IPS-18a (cell line): Measurements from ENCODE around the gene MMADHC.

ENCODE experiments used
- H3K27ac ChIP-seq: one replicate; pipeline ENCODE4 v1.5.1; 2013; ENCODE audit warnings: low read length
- H3K27me3 ChIP-seq: one replicate; pipeline ENCODE4 v1.6.1; 2013; ENCODE audit warnings: mild to moderate bottlenecking, low read length; ENCODE audit not compliant: control insufficient read depth, insufficient read depth
- H3K36me3 ChIP-seq: one replicate; pipeline ENCODE4 v1.6.1; 2013; ENCODE audit warnings: low read depth, low read length; ENCODE audit not compliant: control insufficient read depth
- H3K4me1 ChIP-seq: one replicate; pipeline ENCODE4 v1.6.1; 2013; ENCODE audit warnings: low read depth, low read length; ENCODE audit not compliant: control insufficient read depth
- H3K4me3 ChIP-seq: one replicate; pipeline ENCODE4 v1.5.1; 2013; ENCODE audit warnings: low read length
- H3K9ac ChIP-seq: one replicate; pipeline ENCODE4 v1.6.1; 2013; ENCODE audit warnings: mild to moderate bottlenecking, low read length, moderate library complexity
- H3K9me3 ChIP-seq: one replicate; pipeline ENCODE4 v1.6.1; 2013; ENCODE audit warnings: low read depth, low read length; ENCODE audit not compliant: control insufficient read depth

MMADHC gene

GRCh38 chr2:149540138-149540537 lies 47.4 kb downstream of the MMADHC start:
- H3K27ac ChIP-seq = no peak overlapping the region
- H3K9ac ChIP-seq = no peak overlapping the region
- no peaks in the 10 kb centered on the region for H3K27me3 ChIP-seq
- H3K9me3 ChIP-seq = no peaks in the 10 kb centered on the region
- no peak overlapping the region for H3K4me3 ChIP-seq
- H3K4me1 ChIP-seq = no peaks in the 10 kb centered on the region
- no peaks in the 10 kb centered on the region for H3K36me3 ChIP-seq

GRCh38 chr2:149538138-149538833 lies 49.3 kb downstream of the MMADHC start:
- H3K4me1 ChIP-seq = no peaks in the 10 kb centered on the region
- H3K27me3 ChIP-seq = no peaks in the 10 kb centered on the region
- H3K9me3 ChIP-seq = no peaks in the 10 kb centered on the region
- H3K9ac ChIP-seq = no peak overlapping the region
- H3K4me3 ChIP-seq = no peak overlapping the region
- no peak overlapping the region for H3K27ac ChIP-seq
- no peaks in the 10 kb centered on the region for H3K36me3 ChIP-seq

- no peaks in the 10 kb centered on the region for H3K36me3 ChIP-seq
- no peaks in the 10 kb centered on the region for H3K9me3 ChIP-seq
- H3K4me1 ChIP-seq = no peaks in the 10 kb centered on the region
- H3K9ac ChIP-seq = no peak overlapping the region
- no peak overlapping the region for H3K27ac ChIP-seq
- H3K4me3 ChIP-seq = no peak overlapping the region
- no peaks in the 10 kb centered on the region for H3K27me3 ChIP-seq
These were observed 50.4 kb downstream of the MMADHC start for GRCh38 chr2:149537092-149537726.

- no peak overlapping the region for H3K9ac ChIP-seq
- H3K36me3 ChIP-seq = no peaks in the 10 kb centered on the region
- no peaks in the 10 kb centered on the region for H3K4me1 ChIP-seq
- H3K27ac ChIP-seq = no peak overlapping the region
- no peaks in the 10 kb centered on the region for H3K27me3 ChIP-seq
- H3K9me3 ChIP-seq = no peaks in the 10 kb centered on the region
- H3K4me3 ChIP-seq = no peak overlapping the region
These were observed 50.9 kb downstream of the MMADHC start for GRCh38 chr2:149536649-149537048.

- Histone ChIP-seq H3K4me1 (no peaks in the 10 kb centered on the region), H3K36me3 (no peaks in the 10 kb centered on the region), H3K9ac (no peak overlapping the region), H3K9me3 (no peaks in the 10 kb centered on the region), H3K27ac (no peak overlapping the region), H3K4me3 (no peak overlapping the region), H3K27me3 (no peaks in the 10 kb centered on the region)
These were observed 52.9 kb downstream of the MMADHC start for GRCh38 chr2:149534674-149535073.

GRCh38 chr2:149528983-149529382 lies 58.6 kb downstream of the MMADHC start:
- Histone ChIP-seq H3K27me3 (no peaks in the 10 kb centered on the region), H3K4me3 (no peak overlapping the region), H3K27ac (no peak overlapping the region), H3K9ac (no peak overlapping the region), H3K36me3 (no peaks in the 10 kb centered on the region), H3K4me1 (no peaks in the 10 kb centered on the region), H3K9me3 (no peaks in the 10 kb centered on the region)

GRCh38 chr2:149527998-149528755 lies 59.4 kb downstream of the MMADHC start:
- Histone ChIP-seq H3K4me1 (no peaks in the 10 kb centered on the region), H3K27ac (no peak overlapping the region), H3K36me3 (no peaks in the 10 kb centered on the region), H3K27me3 (no peaks in the 10 kb centered on the region), H3K4me3 (no peak overlapping the region), H3K9ac (no peak overlapping the region), H3K9me3 (no peaks in the 10 kb centered on the region)

- no peaks in the 10 kb centered on the region for H3K9me3 ChIP-seq
- no peaks in the 10 kb centered on the region for H3K27me3 ChIP-seq
- no peak overlapping the region for H3K27ac ChIP-seq
- no peaks in the 10 kb centered on the region for H3K4me1 ChIP-seq
- H3K4me3 ChIP-seq = no peak overlapping the region
- no peaks in the 10 kb centered on the region for H3K36me3 ChIP-seq
- H3K9ac ChIP-seq = no peak overlapping the region
These were observed 60.9 kb downstream of the MMADHC start for GRCh38 chr2:149526689-149527088.

- Histone ChIP-seq H3K9ac (no peak overlapping the region), H3K27me3 (no peaks in the 10 kb centered on the region), H3K4me3 (no peak overlapping the region), H3K4me1 (no peaks in the 10 kb centered on the region), H3K9me3 (no peaks in the 10 kb centered on the region), H3K27ac (no peak overlapping the region), H3K36me3 (no peaks in the 10 kb centered on the region)
These were observed 62.3 kb downstream of the MMADHC start for GRCh38 chr2:149525323-149525722.
